Testis (tissue), 2 donors: ENCODE measurements around the gene LIN7A.

Source experiments
- CTCF ChIP-seq, 3 experiments: fragments of 450-650 bp in 2 of 3; fragments of 200-600 bp in 1 of 3; sonication (generic) in 1 of 3; IDR thresholded peaks; one replicate each; pipeline ENCODE4 v1.5.1; 2016 to 2019; ENCODE audit warnings: antibody characterized with exemption in 3 of 3, mild to moderate bottlenecking in 2 of 3, moderate library complexity in 1 of 3
- POLR2A ChIP-seq: fragments of 450-650 bp; IDR thresholded peaks from one replicate; pipeline ENCODE4 v1.6.1; 2017; ENCODE audit warnings: antibody characterized with exemption, mild to moderate bottlenecking, moderate library complexity

GRCh38 chr12:80802652-80803400 lies 134.9 kb downstream of the LIN7A start:
- TF ChIP-seq POLR2A (no peak), CTCF (IDR thresholded peaks at IDR 0.05) (no peak)
